Liver (tissue), 9 donors: ENCODE data around the gene MAP3K20. TPM values are rescaled to one million over a fixed set of nuclear protein-coding genes. Genes with fewer than 3 reads are reported as not detected.
A peak's percentile ranks its signal among the peaks of the same experiment; 100 is the strongest.

ENCODE experiments used
- DNase-seq: peaks from one replicate; pipeline ENCODE4 v3.0.0-alpha.2; 2017; ENCODE audit warnings: low spot score
- H3K27ac ChIP-seq, 2 donors: one replicate each; pipeline ENCODE4 v1.7.0; 2013; ENCODE audit warnings: inconsistent platforms in 2 of 2, low read length in 2 of 2, control low read depth in 1 of 2, low read depth in 1 of 2, mild to moderate bottlenecking in 1 of 2
- H3K27me3 ChIP-seq, 4 donors: one replicate each; pipeline versions ENCODE4 v1.6.1 to v1.7.0; 2013; ENCODE audit warnings: low read length in 3 of 4, inconsistent platforms in 1 of 4, mild to moderate bottlenecking in 1 of 4, moderate library complexity in 1 of 4; ENCODE audit not compliant: control insufficient read depth in 4 of 4, insufficient read depth in 4 of 4
- H3K36me3 ChIP-seq, 4 donors: one replicate each; pipeline versions ENCODE4 v1.6.1 to v1.7.0; 2013; ENCODE audit warnings: low read length in 3 of 4, mild to moderate bottlenecking in 3 of 4, low read depth in 1 of 4, moderate library complexity in 1 of 4; ENCODE audit not compliant: control insufficient read depth in 4 of 4, insufficient read depth in 3 of 4
- H3K4me1 ChIP-seq, 4 donors: one replicate each; pipeline versions ENCODE4 v1.6.1 to v1.7.0; 2013; ENCODE audit warnings: low read length in 3 of 4, mild to moderate bottlenecking in 3 of 4, moderate library complexity in 1 of 4; ENCODE audit not compliant: control insufficient read depth in 4 of 4, insufficient read depth in 4 of 4
- H3K4me3 ChIP-seq, 3 donors: one replicate each; pipeline versions ENCODE4 v1.6.1 to v1.7.0; 2013; ENCODE audit warnings: low read length in 3 of 3, control low read depth in 1 of 3, low read depth in 1 of 3, mild to moderate bottlenecking in 1 of 3
- H3K9ac ChIP-seq, 2 donors: one replicate each; pipeline ENCODE4 v1.7.0; 2013; ENCODE audit warnings: low read length in 2 of 2, mild to moderate bottlenecking in 2 of 2, moderate library complexity in 2 of 2, control low read depth in 1 of 2, low read depth in 1 of 2
- H3K9me3 ChIP-seq, 4 donors: one replicate each; pipeline versions ENCODE4 v1.6.1 to v1.7.0; 2013; ENCODE audit warnings: low read length in 3 of 4; ENCODE audit not compliant: control insufficient read depth in 4 of 4
- EGR1 ChIP-seq, 2 donors: IDR thresholded peaks; 2 replicates each; pipeline ENCODE4 v1.6.1; 2016 to 2018; ENCODE audit warnings: antibody characterized with exemption in 2 of 2, low read depth in 2 of 2
- FOXA1 ChIP-seq: IDR thresholded peaks from 2 replicates; pipeline ENCODE4 v1.6.1; 2016; ENCODE audit warnings: antibody characterized with exemption
- FOXA2 ChIP-seq: IDR thresholded peaks from 2 replicates; pipeline ENCODE4 v1.6.1; 2016; ENCODE audit warnings: antibody characterized with exemption
- GABPA ChIP-seq, 2 donors: IDR thresholded peaks in 1 of 2; conservative IDR thresholded peaks in 1 of 2; 2 replicates each; pipeline ENCODE4 v1.6.1; 2016; ENCODE audit warnings: antibody characterized with exemption in 2 of 2, mild to moderate bottlenecking in 1 of 2, moderate library complexity in 1 of 2
- HNF4A ChIP-seq, 2 donors: conservative IDR thresholded peaks; 2 replicates each; pipeline ENCODE4 v1.6.1; 2016; ENCODE audit warnings: antibody characterized with exemption in 2 of 2, mild to moderate bottlenecking in 2 of 2
- HNF4G ChIP-seq: IDR thresholded peaks from 2 replicates; pipeline ENCODE4 v1.6.1; 2016; ENCODE audit warnings: antibody characterized with exemption
- JUND ChIP-seq, 2 donors: IDR thresholded peaks; 2 replicates each; pipeline ENCODE4 v1.6.1; 2016; ENCODE audit warnings: antibody characterized with exemption in 2 of 2
- MAX ChIP-seq: IDR thresholded peaks from 2 replicates; pipeline ENCODE4 v1.6.1; 2016; ENCODE audit warnings: antibody characterized with exemption
- NR2F2 ChIP-seq: IDR thresholded peaks from 2 replicates; pipeline ENCODE4 v1.6.1; 2016; ENCODE audit warnings: antibody characterized with exemption
- RAD21 ChIP-seq, 2 donors: IDR thresholded peaks; 2 replicates each; pipeline ENCODE4 v1.6.1; 2016; ENCODE audit warnings: antibody characterized with exemption in 2 of 2, mild to moderate bottlenecking in 2 of 2
- REST ChIP-seq: IDR thresholded peaks from 2 replicates; pipeline ENCODE4 v1.6.1; 2016; ENCODE audit warnings: antibody characterized with exemption, mild to moderate bottlenecking
- RXRA ChIP-seq, 2 donors: IDR thresholded peaks; 2 replicates each; pipeline ENCODE4 v1.6.1; 2017 to 2018; ENCODE audit warnings: antibody characterized with exemption in 2 of 2, mild to moderate bottlenecking in 1 of 2
- YY1 ChIP-seq: IDR thresholded peaks from 2 replicates; pipeline ENCODE4 v1.6.1; 2016; ENCODE audit warnings: antibody characterized with exemption, mild to moderate bottlenecking
- WGBS: extraction: QIAGEN DNeasy Blood & Tissue Kit; methylation state at CpG from one replicate; pipeline ENCODE4 v1.1.7; 2013; 5-methylcytosine and 5-hydroxymethylcytosine counted together
- polyA plus RNA-seq, 2 donors: library from polyadenylated mRNA; stranded (reverse) in 1 of 2; unstranded in 1 of 2; fragments of 200-250 nt in 1 of 2; fragments of >200 nt in 1 of 2; fragmentation: Nextera tagmentation in 1 of 2; extraction: Ambion mirVana in 1 of 2; gene quantifications; one replicate each; pipeline versions ENCODE4 v1.2.1 to v1.2.3, GENCODE V29; 2013 to 2015
- total RNA-seq, 2 donors: library from RNA; depleted of rRNA; stranded (reverse); fragments of >200 nt; gene quantifications; one replicate each; pipeline ENCODE4 v1.2.3, GENCODE V29; 2014
- TF ChIP-seq, protein P1 (sequence below): fragments of 150-350 bp; IDR thresholded peaks from 2 replicates; pipeline ENCODE4 v1.5.1; 2017; ENCODE audit warnings: improper control_type of control experiment, low read depth, low read length; ENCODE audit not compliant: missing input control
- donor health status: healthy.
- donor health status: healthy.
- donor health status: healthy.
- donor health status: healthy.
- donor health status: healthy.

Gene MAP3K20
- total and polyA plus RNA-seq, 4 donors, result 9.1 to 22.6 (median 14.9) TPM

GRCh38 chr2:173075056-173075780 lies 428 bp upstream of the MAP3K20 start:
- H3K4me3 ChIP-seq, result peak overlapping the region in 2 of 3 donors; percentile 63 to 93
- peak overlapping the region; percentile 33 to 84 for H3K9ac ChIP-seq
- peak overlapping the region; percentile 87 to 88 for H3K27ac ChIP-seq
- H3K9me3 ChIP-seq, result no peaks in the 10 kb centered on the region
- TF ChIP-seq JUND (IDR thresholded peaks at IDR 0.05) (no peak), RAD21 (IDR thresholded peaks at IDR 0.05) (peak in 1 of 2 donors; percentile 2), HNF4A (conservative IDR thresholded peaks at IDR 0.05) (no peak)
- WGBS, result 9% methylated on average over 25 of the region's 25 CpGs
- H3K36me3 ChIP-seq, result no peaks in the 10 kb centered on the region
- DNase-seq, result no peak
- no peaks in the 10 kb centered on the region for H3K27me3 ChIP-seq
- peaks cover 0 to 11% (median 4%) of the 10 kb centered on the region in 4 donors for H3K4me1 ChIP-seq

DNA sequence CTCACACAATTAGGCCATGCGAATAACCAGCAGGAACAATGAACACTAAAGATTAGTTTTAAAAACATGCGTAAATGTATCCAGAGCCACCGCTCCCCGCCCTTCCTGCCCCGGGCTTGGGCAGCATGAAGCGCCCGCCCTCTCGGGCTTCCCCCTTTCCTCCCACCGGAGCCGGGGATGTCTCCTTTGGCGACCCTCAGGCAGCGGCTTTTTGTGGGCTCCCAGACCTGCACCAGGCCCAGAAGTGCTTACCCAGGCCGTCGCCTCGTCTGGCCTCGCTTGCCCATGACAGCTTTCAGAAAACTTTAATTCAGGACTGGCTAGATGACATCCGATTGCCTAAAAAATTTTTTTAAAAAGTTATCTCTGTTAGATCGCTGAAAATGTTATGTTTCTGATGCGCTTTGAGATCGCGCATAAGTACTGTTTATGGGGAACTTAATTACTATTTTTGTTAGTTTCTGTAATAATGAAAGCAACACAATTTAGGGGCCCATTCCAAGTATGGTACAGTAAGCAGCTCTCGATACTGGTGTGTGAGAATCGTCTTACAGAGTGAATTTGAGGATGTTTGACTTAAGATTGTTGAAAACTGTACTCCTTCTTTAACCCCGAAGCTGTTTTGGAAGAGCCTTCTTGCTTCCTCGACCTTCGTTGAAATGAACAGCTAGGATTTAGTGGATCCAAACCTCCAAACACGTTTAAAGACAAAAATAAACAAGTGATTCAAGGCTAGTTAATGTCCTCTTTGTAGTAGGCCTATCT lies 1.1 kb downstream of the MAP3K20 start:
- peak; percentile 65 for DNase-seq
- Histone ChIP-seq H3K9ac (peak overlapping the region; percentile 84 to 90), H3K9me3 (no peaks in the 10 kb centered on the region), H3K36me3 (peaks cover 0 to 3% (median 0%) of the 10 kb centered on the region in 4 donors), H3K4me3 (peak overlapping the region; percentile 63 to 93 (median 72)), H3K27me3 (no peaks in the 10 kb centered on the region), H3K4me1 (peaks cover 0 to 11% (median 4%) of the 10 kb centered on the region in 4 donors), H3K27ac (peak overlapping the region; percentile 87 to 88)
- TF ChIP-seq REST (peak; percentile 19), EGR1 (IDR thresholded peaks at IDR 0.05; ENCODE audit: low read depth in 2 of 2) (no peak), YY1 (peak; percentile 59)
- WGBS, result 1% methylated on average over 27 of the region's 27 CpGs

- Histone ChIP-seq H3K9me3 (no peaks in the 10 kb centered on the region), H3K4me3 (peak overlapping the region in 1 of 3 donors; percentile 72), H3K36me3 (peaks cover 0 to 3% (median 0%) of the 10 kb centered on the region in 4 donors), H3K9ac (peak overlapping the region; percentile 84 to 90), H3K4me1 (peaks cover 0 to 11% (median 4%) of the 10 kb centered on the region in 4 donors), H3K27me3 (no peaks in the 10 kb centered on the region), H3K27ac (peak overlapping the region; percentile 87 to 88)
- WGBS, result 23% methylated on average over 5 of the region's 5 CpGs
- DNase-seq, result no peak
- TF ChIP-seq YY1 (peak; percentile 95), NR2F2 (no peak), MAX (peak; percentile 58), EGR1 (IDR thresholded peaks at IDR 0.05; ENCODE audit: low read depth in 2 of 2) (peak; percentile 89 to 92), HNF4A (conservative IDR thresholded peaks at IDR 0.05) (peak; percentile 74 to 82), RAD21 (IDR thresholded peaks at IDR 0.05) (peak; percentile 33 to 57), FOXA1 (peak; percentile 64), HNF4G (peak; percentile 33), FOXA2 (peak; percentile 79), JUND (IDR thresholded peaks at IDR 0.05) (peak in 1 of 2 donors; percentile 66), GABPA (IDR thresholded peaks at IDR 0.05 in 1 of 2, conservative IDR thresholded peaks at IDR 0.05 in 1 of 2) (no peak), RXRA (IDR thresholded peaks at IDR 0.05) (peak; percentile 54 to 60), REST (peak; percentile 77)
- TF ChIP-seq, protein P1, sequence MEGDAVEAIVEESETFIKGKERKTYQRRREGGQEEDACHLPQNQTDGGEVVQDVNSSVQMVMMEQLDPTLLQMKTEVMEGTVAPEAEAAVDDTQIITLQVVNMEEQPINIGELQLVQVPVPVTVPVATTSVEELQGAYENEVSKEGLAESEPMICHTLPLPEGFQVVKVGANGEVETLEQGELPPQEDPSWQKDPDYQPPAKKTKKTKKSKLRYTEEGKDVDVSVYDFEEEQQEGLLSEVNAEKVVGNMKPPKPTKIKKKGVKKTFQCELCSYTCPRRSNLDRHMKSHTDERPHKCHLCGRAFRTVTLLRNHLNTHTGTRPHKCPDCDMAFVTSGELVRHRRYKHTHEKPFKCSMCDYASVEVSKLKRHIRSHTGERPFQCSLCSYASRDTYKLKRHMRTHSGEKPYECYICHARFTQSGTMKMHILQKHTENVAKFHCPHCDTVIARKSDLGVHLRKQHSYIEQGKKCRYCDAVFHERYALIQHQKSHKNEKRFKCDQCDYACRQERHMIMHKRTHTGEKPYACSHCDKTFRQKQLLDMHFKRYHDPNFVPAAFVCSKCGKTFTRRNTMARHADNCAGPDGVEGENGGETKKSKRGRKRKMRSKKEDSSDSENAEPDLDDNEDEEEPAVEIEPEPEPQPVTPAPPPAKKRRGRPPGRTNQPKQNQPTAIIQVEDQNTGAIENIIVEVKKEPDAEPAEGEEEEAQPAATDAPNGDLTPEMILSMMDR, result no peak
Measured at GRCh38 chr2:173077506-173078177, 2.0 kb downstream of the MAP3K20 start.
